HG03064 (cell line): ENCODE measurements around the gene ITPKC.
A peak's percentile ranks its signal among the peaks of the same experiment; 100 is the strongest.

Experiments
- ATAC-seq: cut with Tn5 transposase; IDR thresholded peaks from one replicate; pipeline ENCODE4 v1.9.1; 2021; ENCODE audit warnings: low read depth; ENCODE audit not compliant: unreplicated experiment

The ITPKC gene

GRCh38 chr19:40716482-40717324, at the start of gene ITPKC, which contains the start of gene COQ8B:
Gene ITPKC, plus strand, starts transcription at chr19:40717112. Its CDS starts 24 bp downstream, at chr19:40717136.
Gene COQ8B, minus strand, starts transcription at chr19:40716886. Its CDS starts 2,254 bp downstream, at chr19:40714632.
- peak; percentile 62 for ATAC-seq

GRCh38 chr19:40667602-40668001, 49.3 kb upstream of the ITPKC start:
- ATAC-seq: no peak

- no peak for ATAC-seq
Observed at GRCh38 chr19:40668991-40669614, 47.8 kb upstream of the ITPKC start.

- ATAC-seq: no peak
Observed at GRCh38 chr19:40671404-40671803, 45.5 kb upstream of the ITPKC start.

- ATAC-seq: no peak
Observed at GRCh38 chr19:40672038-40672437, 44.9 kb upstream of the ITPKC start.

GRCh38 chr19:40672573-40673299, 44.2 kb upstream of the ITPKC start:
- no peak for ATAC-seq

- no peak for ATAC-seq
Observed at GRCh38 chr19:40673397-40673796, 43.5 kb upstream of the ITPKC start.

- no peak for ATAC-seq
Observed at GRCh38 chr19:40674291-40674690, 42.6 kb upstream of the ITPKC start.

- no peak for ATAC-seq
Observed at GRCh38 chr19:40677156-40677555, 39.8 kb upstream of the ITPKC start.

- no peak for ATAC-seq
Observed at GRCh38 chr19:40681039-40681438, 35.9 kb upstream of the ITPKC start.

- ATAC-seq: no peak
Observed at GRCh38 chr19:40682431-40682964, 34.4 kb upstream of the ITPKC start.

- no peak for ATAC-seq
Observed at GRCh38 chr19:40683437-40683836, 33.5 kb upstream of the ITPKC start.

- ATAC-seq: no peak
Observed at GRCh38 chr19:40684280-40684679, 32.6 kb upstream of the ITPKC start.

GRCh38 chr19:40685016-40685526, 31.8 kb upstream of the ITPKC start:
- ATAC-seq: no peak

GRCh38 chr19:40685563-40685962, 31.3 kb upstream of the ITPKC start:
- ATAC-seq: no peak

GRCh38 chr19:40686882-40687524, 29.9 kb upstream of the ITPKC start:
- no peak for ATAC-seq

GRCh38 chr19:40687525-40688016, 29.3 kb upstream of the ITPKC start:
- no peak for ATAC-seq

GRCh38 chr19:40688309-40688708, 28.6 kb upstream of the ITPKC start:
- ATAC-seq: no peak

- ATAC-seq: no peak
Observed at GRCh38 chr19:40688987-40689338, 27.9 kb upstream of the ITPKC start.

GRCh38 chr19:40689339-40690049, 27.4 kb upstream of the ITPKC start:
- ATAC-seq: no peak
